ENCODE data around the gene BRPF1. TPM values are rescaled to one million over a fixed set of nuclear protein-coding genes. Genes with fewer than 3 reads are reported as not detected.
A peak's percentile ranks its signal among the peaks of the same experiment; 100 is the strongest.

BRPF1 gene
- total RNA-seq, 1 donor from 2014 or later, result 12.1 TPM

- Histone ChIP-seq H3K79me2 (ENCODE audit: low read depth) (no peaks in the 10 kb centered on the region), H3K4me2 (no peak overlapping the region), H3K9ac (no peak overlapping the region), H3K9me3 (ENCODE audit: low read depth) (no peaks in the 10 kb centered on the region), H3K36me3 (no peaks in the 10 kb centered on the region), H3K27ac (no peak overlapping the region), H3K4me3 (no peak overlapping the region), H3F3A (ENCODE audit: low read depth) (peaks cover 4% of the 10 kb centered on the region), H4K20me1 (ENCODE audit: low read depth) (no peaks in the 10 kb centered on the region), H2AFZ (replicated peaks) (no peak overlapping the region), H3K27me3 (no peaks in the 10 kb centered on the region), H3K4me1 (no peaks in the 10 kb centered on the region)
- Mint-ChIP-seq H3K27ac (no peak overlapping the region), H3K36me3 (peaks cover 3% of the 10 kb centered on the region), H3K4me3 (no peak overlapping the region), H3K4me1 (no peaks in the 10 kb centered on the region), H3K27me3 (ENCODE audit: insufficient read depth, low read depth) (no peaks in the 10 kb centered on the region), H3K9me3 (no peaks in the 10 kb centered on the region)
- no peak for DNase-seq (ENCODE audit: low spot score)
- no peak for TF ChIP-seq EZH2phosphoT487 (IDR thresholded peaks at IDR 0.05)
- TF ChIP-seq EZH2 (IDR thresholded peaks at IDR 0.05), result no peak
- TF ChIP-seq, protein P1, sequence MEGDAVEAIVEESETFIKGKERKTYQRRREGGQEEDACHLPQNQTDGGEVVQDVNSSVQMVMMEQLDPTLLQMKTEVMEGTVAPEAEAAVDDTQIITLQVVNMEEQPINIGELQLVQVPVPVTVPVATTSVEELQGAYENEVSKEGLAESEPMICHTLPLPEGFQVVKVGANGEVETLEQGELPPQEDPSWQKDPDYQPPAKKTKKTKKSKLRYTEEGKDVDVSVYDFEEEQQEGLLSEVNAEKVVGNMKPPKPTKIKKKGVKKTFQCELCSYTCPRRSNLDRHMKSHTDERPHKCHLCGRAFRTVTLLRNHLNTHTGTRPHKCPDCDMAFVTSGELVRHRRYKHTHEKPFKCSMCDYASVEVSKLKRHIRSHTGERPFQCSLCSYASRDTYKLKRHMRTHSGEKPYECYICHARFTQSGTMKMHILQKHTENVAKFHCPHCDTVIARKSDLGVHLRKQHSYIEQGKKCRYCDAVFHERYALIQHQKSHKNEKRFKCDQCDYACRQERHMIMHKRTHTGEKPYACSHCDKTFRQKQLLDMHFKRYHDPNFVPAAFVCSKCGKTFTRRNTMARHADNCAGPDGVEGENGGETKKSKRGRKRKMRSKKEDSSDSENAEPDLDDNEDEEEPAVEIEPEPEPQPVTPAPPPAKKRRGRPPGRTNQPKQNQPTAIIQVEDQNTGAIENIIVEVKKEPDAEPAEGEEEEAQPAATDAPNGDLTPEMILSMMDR (IDR thresholded peaks at IDR 0.05), result no peak
These were observed 45.6 kb downstream of the BRPF1 start for GRCh38 chr3:9776896-9777693.

GRCh38 chr3:9777694-9778021 lies 46.1 kb downstream of the BRPF1 start:
- no peak overlapping the region for H3K27ac Mint-ChIP-seq
- no peak for DNase-seq (ENCODE audit: low spot score)
- H3K9ac ChIP-seq, result no peak overlapping the region
- H3K4me1 ChIP-seq, result no peaks in the 10 kb centered on the region
- peaks cover under 1% of the 10 kb centered on the region for H3K36me3 ChIP-seq
- no peaks in the 10 kb centered on the region for H3K79me2 ChIP-seq (ENCODE audit: low read depth)
- H3K36me3 Mint-ChIP-seq, result peaks cover 7% of the 10 kb centered on the region
- no peaks in the 10 kb centered on the region for H3K9me3 ChIP-seq (ENCODE audit: low read depth)
- no peak overlapping the region for H3K27ac ChIP-seq
- H3K27me3 ChIP-seq, result no peaks in the 10 kb centered on the region
- no peaks in the 10 kb centered on the region for H3K27me3 Mint-ChIP-seq (ENCODE audit: insufficient read depth, low read depth)
- H3K4me1 Mint-ChIP-seq, result no peaks in the 10 kb centered on the region
- no peak overlapping the region for H2AFZ ChIP-seq (replicated peaks)
- H3K4me2 ChIP-seq, result no peak overlapping the region
- H3K9me3 Mint-ChIP-seq, result no peaks in the 10 kb centered on the region
- H3F3A ChIP-seq (ENCODE audit: low read depth), result peaks cover under 1% of the 10 kb centered on the region
- no peak overlapping the region for H3K4me3 Mint-ChIP-seq
- H4K20me1 ChIP-seq (ENCODE audit: low read depth), result no peaks in the 10 kb centered on the region
- H3K4me3 ChIP-seq, result no peak overlapping the region
- TF ChIP-seq EZH2phosphoT487 (IDR thresholded peaks at IDR 0.05), result no peak
- TF ChIP-seq, protein P1 (IDR thresholded peaks at IDR 0.05), result no peak
- no peak for TF ChIP-seq EZH2 (IDR thresholded peaks at IDR 0.05)

GRCh38 chr3:9778143-9779074 lies 46.9 kb downstream of the BRPF1 start:
- TF ChIP-seq, protein P1 (IDR thresholded peaks at IDR 0.05), result no peak
- Histone ChIP-seq H3K4me2 (no peak overlapping the region), H2AFZ (replicated peaks) (no peak overlapping the region), H3K4me3 (no peak overlapping the region), H3K36me3 (peaks cover 6% of the 10 kb centered on the region), H3K9me3 (ENCODE audit: low read depth) (no peaks in the 10 kb centered on the region), H3K27ac (no peak overlapping the region), H3K4me1 (no peaks in the 10 kb centered on the region), H3K9ac (no peak overlapping the region), H3K27me3 (no peaks in the 10 kb centered on the region), H3K79me2 (ENCODE audit: low read depth) (no peaks in the 10 kb centered on the region), H4K20me1 (ENCODE audit: low read depth) (no peaks in the 10 kb centered on the region), H3F3A (ENCODE audit: low read depth) (peaks cover 4% of the 10 kb centered on the region)
- H3K27me3 Mint-ChIP-seq (ENCODE audit: insufficient read depth, low read depth), result no peaks in the 10 kb centered on the region
- no peaks in the 10 kb centered on the region for H3K4me1 Mint-ChIP-seq
- H3K4me3 Mint-ChIP-seq, result no peak overlapping the region
- no peak for DNase-seq (ENCODE audit: low spot score)
- H3K9me3 Mint-ChIP-seq, result no peaks in the 10 kb centered on the region
- peak overlapping the region; percentile 72 for H3K27ac Mint-ChIP-seq
- H3K36me3 Mint-ChIP-seq, result peaks cover 10% of the 10 kb centered on the region
